Tibial artery (tissue), 4 donors: ENCODE data around the gene MLC1.

Experiments
- DNase-seq, 2 donors: peaks; one replicate each; pipeline ENCODE4 v3.0.0-alpha.2; 2019
- H3K27ac ChIP-seq, 2 donors: fragments of 200-600 bp; sonication (generic) in 1 of 2; 1 replicate in 1 of 2; 2 replicates in 1 of 2; pipeline ENCODE4 v1.5.1; 2018 to 2019; ENCODE audit warnings: mild to moderate bottlenecking in 1 of 2
- H3K27me3 ChIP-seq, 2 donors: fragments of 200-600 bp; sonication (generic) in 1 of 2; one replicate each; pipeline versions ENCODE4 v1.5.1 to v1.6.0; 2016 to 2019
- H3K36me3 ChIP-seq, 3 donors: fragments of 200-600 bp; sonication (generic) in 2 of 3; one replicate each; pipeline ENCODE4 v1.5.1; 2016 to 2019; ENCODE audit warnings: mild to moderate bottlenecking in 2 of 3
- H3K4me1 ChIP-seq, 4 donors: fragments of 200-600 bp; sonication (generic) in 2 of 4; 1 replicate in 3 of 4; 2 replicates in 1 of 4; pipeline ENCODE4 v1.5.1; 2016 to 2019
- H3K4me3 ChIP-seq, 2 donors: fragments of 200-600 bp; sonication (generic) in 1 of 2; 1 replicate in 1 of 2; 2 replicates in 1 of 2; pipeline ENCODE4 v1.5.1; 2018 to 2019; ENCODE audit warnings: mild to moderate bottlenecking in 2 of 2
- H3K9me3 ChIP-seq, 3 donors: fragments of 200-600 bp; sonication (generic) in 1 of 3; one replicate each; pipeline ENCODE4 v1.5.1; 2016 to 2019
- CTCF ChIP-seq, 2 experiments: fragments of 200-600 bp in 1 of 2; fragments of 450-650 bp in 1 of 2; IDR thresholded peaks; one replicate each; pipeline ENCODE4 v1.5.1; 2017 to 2019; ENCODE audit warnings: antibody characterized with exemption in 2 of 2, mild to moderate bottlenecking in 1 of 2, moderate library complexity in 1 of 2
- intact Hi-C: fragments of 100-400 bp; cut with DNase I; formaldehyde crosslinking; loops from one replicate; pipeline ENCODE4 v1.15.0; 2023; ENCODE audit warnings: low total_unique reads

The MLC1 gene

DNA sequence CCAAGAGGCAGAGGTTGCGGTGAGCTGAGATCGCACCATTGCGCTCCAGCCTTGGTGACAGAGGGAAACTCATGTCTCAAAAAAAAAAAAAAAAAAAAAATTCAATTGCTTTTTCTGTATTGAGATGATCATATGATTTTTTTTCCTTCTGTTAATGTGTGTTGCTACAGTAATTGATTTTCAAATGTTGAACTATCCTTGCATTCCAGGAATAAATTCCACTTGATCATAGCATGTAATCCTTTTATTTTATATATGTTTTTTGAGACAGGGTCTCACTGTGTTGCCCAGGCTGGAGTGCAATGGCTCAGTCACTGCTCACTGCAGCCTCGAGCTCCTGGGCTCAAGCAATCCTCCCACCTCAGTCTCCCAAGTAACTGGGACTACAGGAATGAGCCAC is 37.9 kb upstream of the MLC1 start:
- no peak for TF ChIP-seq CTCF (IDR thresholded peaks at IDR 0.05)
- intact Hi-C loops: no loop called here
- peak in 1 of 2 donors; percentile 17 for DNase-seq
- no peak overlapping the region for H3K4me3 ChIP-seq
- no peak overlapping the region for H3K27ac ChIP-seq
- H3K4me1 ChIP-seq: no peaks in the 10 kb centered on the region
- peaks cover 0 to 12% of the 10 kb centered on the region in 2 donors for H3K27me3 ChIP-seq
- H3K36me3 ChIP-seq: no peaks in the 10 kb centered on the region
- peaks cover 0 to 9% (median 5%) of the 10 kb centered on the region in 3 donors for H3K9me3 ChIP-seq

- H3K36me3 ChIP-seq: no peaks in the 10 kb centered on the region
- no peak for DNase-seq
- no peak overlapping the region for H3K4me3 ChIP-seq
- no peak overlapping the region for H3K27ac ChIP-seq
- no peak for TF ChIP-seq CTCF (IDR thresholded peaks at IDR 0.05)
- intact Hi-C loops: no loop called here
- peaks cover 0 to 11% of the 10 kb centered on the region in 2 donors for H3K27me3 ChIP-seq
- H3K9me3 ChIP-seq: peaks cover 0 to 9% (median 5%) of the 10 kb centered on the region in 3 donors
- no peaks in the 10 kb centered on the region for H3K4me1 ChIP-seq
These were observed 36.0 kb upstream of the MLC1 start for GRCh38 chr22:50121202-50121740.

DNA sequence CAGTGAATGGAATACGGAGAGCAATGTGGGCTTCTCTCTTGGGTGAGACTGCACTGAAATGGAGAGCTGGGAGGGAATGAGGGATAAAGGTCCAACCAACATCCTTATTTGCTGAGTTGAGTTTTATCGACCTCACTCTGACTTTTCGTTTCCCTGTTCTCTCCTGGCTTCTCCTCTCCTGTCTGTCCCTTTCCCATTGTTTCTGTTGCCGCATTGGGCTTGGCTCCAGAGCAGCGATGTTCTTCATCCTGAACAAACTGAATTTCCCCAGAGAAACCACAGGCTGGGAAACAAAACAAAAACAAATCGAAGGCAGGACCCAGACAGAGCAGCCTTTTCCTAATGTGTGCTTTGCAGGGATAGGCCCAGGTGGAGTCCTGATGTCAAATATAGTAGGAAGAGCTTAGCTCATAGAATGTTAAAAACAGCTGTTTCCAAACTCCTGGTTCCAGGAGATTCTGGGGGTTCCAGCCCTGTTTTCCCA is 34.6 kb upstream of the MLC1 start:
- Histone ChIP-seq H3K9me3 (peaks cover 0 to 9% (median 5%) of the 10 kb centered on the region in 3 donors), H3K36me3 (no peaks in the 10 kb centered on the region), H3K27ac (no peak overlapping the region), H3K27me3 (peaks cover 0 to 15% of the 10 kb centered on the region in 2 donors), H3K4me3 (no peak overlapping the region), H3K4me1 (no peaks in the 10 kb centered on the region)
- intact Hi-C loops: no loop called here
- no peak for TF ChIP-seq CTCF (IDR thresholded peaks at IDR 0.05)
- no peak for DNase-seq

DNA sequence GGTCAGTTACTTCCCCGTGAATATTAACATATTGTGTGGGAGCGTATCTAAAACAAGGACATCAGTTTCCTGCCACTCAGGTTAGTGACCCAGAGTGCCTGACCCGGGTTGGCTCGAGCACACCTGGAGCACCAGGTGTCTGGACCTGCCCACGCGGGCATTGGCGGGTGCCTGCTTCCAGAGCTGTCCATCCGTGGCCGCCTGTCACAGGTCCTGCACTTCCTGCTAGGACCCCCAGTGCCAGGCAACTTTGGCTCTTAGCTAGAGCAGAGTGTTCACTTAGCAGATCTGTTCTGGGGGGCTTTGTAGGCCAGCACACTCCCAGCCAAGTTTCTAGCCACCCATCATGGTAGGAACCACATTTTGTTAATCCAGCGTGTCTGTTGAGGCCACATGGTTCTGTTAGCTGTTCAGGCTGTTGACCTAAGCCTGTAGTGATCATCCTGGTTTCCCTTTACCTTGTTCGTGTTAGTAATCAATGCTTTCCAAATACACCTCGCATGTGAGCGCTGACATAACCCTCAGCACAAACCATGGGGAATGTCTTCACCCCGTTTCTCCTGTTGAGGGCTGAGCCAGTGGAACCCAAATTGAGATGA is 34.0 kb upstream of the MLC1 start:
- Histone ChIP-seq H3K27me3 (peaks cover 0 to 17% of the 10 kb centered on the region in 2 donors), H3K27ac (no peak overlapping the region)
- TF ChIP-seq CTCF (IDR thresholded peaks at IDR 0.05): no peak

DNA sequence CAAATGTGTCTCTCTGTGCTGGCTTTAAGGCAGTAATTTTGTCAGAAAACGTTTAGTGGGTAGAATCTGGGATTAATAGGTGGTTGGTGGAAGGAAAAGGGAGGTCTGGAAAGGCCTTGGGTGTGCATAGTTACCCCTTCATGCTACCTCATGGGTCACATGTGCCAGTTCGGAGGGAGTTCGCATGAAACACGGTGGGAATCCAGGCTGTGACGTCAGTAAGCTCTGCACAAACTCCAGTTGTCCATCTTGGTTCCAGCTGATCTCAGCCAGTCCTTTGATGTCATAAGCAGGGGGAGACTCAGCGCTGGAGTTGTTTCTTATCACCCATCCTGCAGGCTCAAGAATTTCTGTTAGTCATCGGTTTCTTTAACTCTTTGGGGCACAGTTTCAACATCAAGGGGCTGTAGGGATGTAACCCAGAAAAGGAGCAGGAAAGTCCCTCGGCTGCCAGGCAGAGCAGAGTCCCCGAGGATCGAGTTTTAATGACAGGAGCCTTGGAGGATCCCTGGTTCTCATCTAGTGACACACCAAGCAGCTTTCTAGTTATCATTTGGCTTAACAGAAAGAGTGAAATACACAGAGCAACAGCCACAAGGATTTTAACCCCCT is 33.4 kb upstream of the MLC1 start:
- H3K27me3 ChIP-seq: peaks cover 0 to 17% of the 10 kb centered on the region in 2 donors
- H3K4me3 ChIP-seq: no peak overlapping the region
- no peak for TF ChIP-seq CTCF (IDR thresholded peaks at IDR 0.05)
- intact Hi-C loops: no loop called here
- no peaks in the 10 kb centered on the region for H3K4me1 ChIP-seq
- no peak for DNase-seq
- peaks cover 0 to 9% (median 5%) of the 10 kb centered on the region in 3 donors for H3K9me3 ChIP-seq
- no peaks in the 10 kb centered on the region for H3K36me3 ChIP-seq
- H3K27ac ChIP-seq: no peak overlapping the region

More for the DNA sequence above, 34.0 kb upstream of the MLC1 start:
- no peak overlapping the region for H3K4me3 ChIP-seq
- H3K4me1 ChIP-seq: no peaks in the 10 kb centered on the region
- intact Hi-C loops: no loop called here
- peaks cover 0 to 9% (median 5%) of the 10 kb centered on the region in 3 donors for H3K9me3 ChIP-seq
- H3K36me3 ChIP-seq: no peaks in the 10 kb centered on the region
- DNase-seq: no peak
